H1 (cell line): ENCODE data around the gene KRT85.

ENCODE experiments used
- POLR2AphosphoS5 ChIP-seq: IDR thresholded peaks from 2 replicates; pipeline ENCODE4 v1.6.1; 2011; ENCODE audit warnings: low read depth, low read length
- RNF2 ChIP-seq: fragments of 200-900, 300-1000 bp; sonication (generic); IDR thresholded peaks from 2 replicates; pipeline ENCODE4 v1.7.1; 2016; ENCODE audit warnings: borderline replicate concordance, low read depth, mild to moderate bottlenecking, antibody characterized with exemption, low read length; ENCODE audit not compliant: poor library complexity, severe bottlenecking; ENCODE audit errors: missing control alignments
- SUZ12 ChIP-seq: fragments of 200-600 bp; sonication (generic); IDR thresholded peaks from 2 replicates; pipeline ENCODE4 v1.6.1; 2012; ENCODE audit warnings: mild to moderate bottlenecking, inconsistent platforms, low read length, moderate library complexity, mixed read lengths
- TF ChIP-seq, protein P1 (sequence below), 3 experiments: IDR thresholded peaks; 1 replicate in 2 of 3; 2 replicates in 1 of 3; pipeline versions ENCODE4 v1.5.1 to v1.6.1; 2011; ENCODE audit warnings: low read length in 3 of 3, mild to moderate bottlenecking in 3 of 3, inconsistent platforms in 2 of 3, low read depth in 1 of 3, moderate library complexity in 1 of 3; ENCODE audit not compliant: insufficient read depth in 1 of 3; ENCODE audit errors: control extremely low read depth in 1 of 3

DNA sequence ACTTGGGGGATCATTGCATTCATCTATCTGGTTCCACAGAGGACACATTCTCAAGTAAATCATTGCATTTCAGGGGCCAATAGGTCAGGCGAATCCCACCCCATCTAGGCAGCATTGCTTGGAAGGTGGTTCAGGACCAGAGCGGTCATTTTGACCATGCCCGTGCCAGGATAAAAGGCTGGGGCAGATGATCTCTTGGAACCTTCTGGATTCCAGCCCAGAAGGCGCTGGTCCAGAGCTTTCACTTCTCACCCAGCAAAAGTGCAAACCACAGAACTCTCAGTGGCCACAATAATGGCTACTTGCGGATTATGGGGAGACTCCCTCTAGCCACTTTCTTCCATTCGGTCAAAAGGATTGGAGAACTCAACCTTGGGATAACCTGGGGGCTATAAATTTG is 595 bp upstream of the KRT85 start:
- TF ChIP-seq POLR2AphosphoS5 (no peak), SUZ12 (no peak), RNF2 (no peak)
- TF ChIP-seq, protein P1, sequence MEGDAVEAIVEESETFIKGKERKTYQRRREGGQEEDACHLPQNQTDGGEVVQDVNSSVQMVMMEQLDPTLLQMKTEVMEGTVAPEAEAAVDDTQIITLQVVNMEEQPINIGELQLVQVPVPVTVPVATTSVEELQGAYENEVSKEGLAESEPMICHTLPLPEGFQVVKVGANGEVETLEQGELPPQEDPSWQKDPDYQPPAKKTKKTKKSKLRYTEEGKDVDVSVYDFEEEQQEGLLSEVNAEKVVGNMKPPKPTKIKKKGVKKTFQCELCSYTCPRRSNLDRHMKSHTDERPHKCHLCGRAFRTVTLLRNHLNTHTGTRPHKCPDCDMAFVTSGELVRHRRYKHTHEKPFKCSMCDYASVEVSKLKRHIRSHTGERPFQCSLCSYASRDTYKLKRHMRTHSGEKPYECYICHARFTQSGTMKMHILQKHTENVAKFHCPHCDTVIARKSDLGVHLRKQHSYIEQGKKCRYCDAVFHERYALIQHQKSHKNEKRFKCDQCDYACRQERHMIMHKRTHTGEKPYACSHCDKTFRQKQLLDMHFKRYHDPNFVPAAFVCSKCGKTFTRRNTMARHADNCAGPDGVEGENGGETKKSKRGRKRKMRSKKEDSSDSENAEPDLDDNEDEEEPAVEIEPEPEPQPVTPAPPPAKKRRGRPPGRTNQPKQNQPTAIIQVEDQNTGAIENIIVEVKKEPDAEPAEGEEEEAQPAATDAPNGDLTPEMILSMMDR (IDR thresholded peaks at IDR 0.05; ENCODE audit: control extremely low read depth in 1 of 3, insufficient read depth in 1 of 3, low read depth in 1 of 3, low read length in 3 of 3): no peak
